EL (cell line): ENCODE results near the gene SLC6A11.

ENCODE experiments used
- DNase-seq: peaks from one replicate; pipeline ENCODE4 v3.0.0-alpha.2; 2016

SLC6A11 gene

GRCh38 chr3:10890665-10891064, 74.6 kb downstream of the SLC6A11 start:
- DNase-seq = no peak

GRCh38 chr3:10892622-10893021, 76.6 kb downstream of the SLC6A11 start:
- no peak for DNase-seq

- no peak for DNase-seq
These were observed 85.4 kb downstream of the SLC6A11 start for GRCh38 chr3:10901296-10901945.

- DNase-seq = no peak
These were observed 91.2 kb downstream of the SLC6A11 start for GRCh38 chr3:10907262-10907661.

GRCh38 chr3:10910367-10910766, 94.3 kb downstream of the SLC6A11 start:
- no peak for DNase-seq

GRCh38 chr3:10911350-10912002, 95.4 kb downstream of the SLC6A11 start:
- DNase-seq = no peak

- no peak for DNase-seq
These were observed 96.8 kb downstream of the SLC6A11 start for GRCh38 chr3:10912786-10913185.

GRCh38 chr3:10915376-10915775, 99.3 kb downstream of the SLC6A11 start:
- no peak for DNase-seq

GRCh38 chr3:10917176-10917575, 101.1 kb downstream of the SLC6A11 start:
- DNase-seq = peak; percentile 9

GRCh38 chr3:10918011-10918410, 102.0 kb downstream of the SLC6A11 start:
- DNase-seq = no peak

GRCh38 chr3:10919636-10920035, 103.6 kb downstream of the SLC6A11 start:
- no peak for DNase-seq

GRCh38 chr3:10925436-10926255, 109.6 kb downstream of the SLC6A11 start:
- DNase-seq = no peak

- DNase-seq = no peak
These were observed 110.3 kb downstream of the SLC6A11 start for GRCh38 chr3:10926256-10926810.

- no peak for DNase-seq
These were observed 110.9 kb downstream of the SLC6A11 start for GRCh38 chr3:10926811-10927521.

GRCh38 chr3:10927551-10927950, 111.5 kb downstream of the SLC6A11 start:
- DNase-seq = no peak

GRCh38 chr3:10928407-10928960, 112.5 kb downstream of the SLC6A11 start:
- no peak for DNase-seq

GRCh38 chr3:10928961-10929471, 113.0 kb downstream of the SLC6A11 start:
- DNase-seq = no peak

GRCh38 chr3:10929978-10930665, 114.1 kb downstream of the SLC6A11 start:
- no peak for DNase-seq

- DNase-seq = no peak
These were observed 114.6 kb downstream of the SLC6A11 start for GRCh38 chr3:10930666-10931040.

GRCh38 chr3:10932596-10932995, 116.6 kb downstream of the SLC6A11 start:
- no peak for DNase-seq

- DNase-seq = no peak
These were observed 117.0 kb downstream of the SLC6A11 start for GRCh38 chr3:10933021-10933420.

GRCh38 chr3:10933470-10933804, 117.4 kb downstream of the SLC6A11 start:
- no peak for DNase-seq
